PC-3 (cell line): Measurements from ENCODE around the gene RBM7. TPM values are rescaled to one million over a fixed set of nuclear protein-coding genes. Genes with fewer than 3 reads are reported as not detected.

ENCODE experiments used
- ATAC-seq: fragments of 200-7000 bp; cut with Tn5 transposase; 2 replicates; pipeline ENCODE4 v1.9.1; 2020; ENCODE audit warnings: mild to moderate bottlenecking, moderate library complexity
- BruUV-seq: library from RNA; stranded (reverse); fragments of 400-500 nt; replicated peaks from 2 replicates; lab custom pipeline; 2021; lab: Mats Ljungman, UMichigan
- CTCF ChIA-PET: fragments of 300-600 bp; sonication (Branson Sonifier 250); formaldehyde crosslinking; loops from one replicate; lab custom pipeline; 2022; ENCODE audit warnings: antibody characterized with exemption; lab: Charles Lee
- POLR2A ChIA-PET: fragments of 300-600 bp; sonication (Branson Sonifier 250); formaldehyde crosslinking; loops from one replicate; lab custom pipeline; 2022; ENCODE audit warnings: antibody characterized with exemption; ENCODE audit not compliant: unreplicated experiment; lab: Charles Lee
- DNase-seq: peaks from one replicate; pipeline ENCODE4 v3.0.0-alpha.2; 2015
- H2AFZ ChIP-seq: fragments of 300-600 bp; sonication (generic); 2 replicates; pipeline ENCODE4 v1.6.0; 2016; ENCODE audit warnings: antibody characterized with exemption, low read length
- H3F3A ChIP-seq: fragments of 300-600 bp; sonication (generic); one replicate; pipeline ENCODE4 v1.6.0; 2017; ENCODE audit warnings: antibody characterized with exemption, low read length, control low read depth, mild to moderate bottlenecking; ENCODE audit not compliant: unreplicated experiment
- H3K27ac ChIP-seq: fragments of 300-600 bp; sonication (generic); 2 replicates; pipeline ENCODE4 v1.5.1; 2016; ENCODE audit warnings: mild to moderate bottlenecking, low read length
- H3K27me3 ChIP-seq: fragments of 300-600 bp; sonication (generic); 2 replicates; pipeline ENCODE4 v1.6.1; 2016; ENCODE audit warnings: low read length, mixed read lengths
- H3K36me3 ChIP-seq: fragments of 300-600 bp; sonication (generic); 2 replicates; pipeline ENCODE4 v1.6.1; 2016; ENCODE audit warnings: low read depth, mixed run types, low read length, mixed read lengths
- H3K4me1 ChIP-seq: fragments of 300-600 bp; sonication (generic); 2 replicates; pipeline ENCODE4 v1.5.1; 2016; ENCODE audit warnings: low read length; ENCODE audit not compliant: insufficient read depth
- H3K4me2 ChIP-seq: fragments of 300-600 bp; sonication (generic); 2 replicates; pipeline ENCODE4 v1.6.0; 2016; ENCODE audit warnings: low read length
- H3K4me3 ChIP-seq: fragments of 300-600 bp; sonication (generic); 2 replicates; pipeline ENCODE4 v1.5.1; 2016; ENCODE audit warnings: mild to moderate bottlenecking, low read length, mixed read lengths
- H3K79me2 ChIP-seq: fragments of 300-600 bp; sonication (generic); 2 replicates; pipeline ENCODE4 v1.6.1; 2017; ENCODE audit warnings: low read length, mixed read lengths
- H3K9ac ChIP-seq: fragments of 300-600 bp; sonication (generic); 2 replicates; pipeline ENCODE4 v1.6.0; 2016; ENCODE audit warnings: mild to moderate bottlenecking, low read length
- H3K9me2 ChIP-seq: fragments of 300-600 bp; sonication (generic); replicated peaks from 2 replicates; pipeline ENCODE4 v1.6.1; 2016; ENCODE audit warnings: mixed run types, low read length, mixed read lengths
- H3K9me3 ChIP-seq: fragments of 300-600 bp; sonication (generic); 2 replicates; pipeline ENCODE4 v1.6.1; 2016; ENCODE audit warnings: low read length, mixed read lengths
- H4K20me1 ChIP-seq: fragments of 300-600 bp; sonication (generic); 2 replicates; pipeline ENCODE4 v1.6.1; 2016; ENCODE audit warnings: low read length, mixed read lengths
- CTCF ChIP-seq: fragments of 300-600 bp; sonication (generic); conservative IDR thresholded peaks from 2 replicates; pipeline ENCODE4 v1.5.1; 2017; ENCODE audit warnings: antibody characterized with exemption, low read depth, mild to moderate bottlenecking, low read length
- EZH2 ChIP-seq: fragments of 300-600 bp; sonication (generic); IDR thresholded peaks from one replicate; pipeline ENCODE4 v1.6.1; 2017; ENCODE audit warnings: antibody characterized with exemption, mild to moderate bottlenecking, low read length; ENCODE audit not compliant: unreplicated experiment
- EZH2phosphoT487 ChIP-seq: fragments of 300-600 bp; sonication (generic); IDR thresholded peaks from 2 replicates; pipeline ENCODE4 v1.6.1; 2018; ENCODE audit warnings: mild to moderate bottlenecking, antibody characterized with exemption, low read length, borderline replicate concordance
- intact Hi-C: fragments of 100-400 bp; cut with micrococcal nuclease; formaldehyde crosslinking; loops from 2 replicates; pipeline ENCODE4 v1.9.0; 2023
- total RNA-seq: library from RNA; depleted of rRNA; stranded (reverse); fragments of >200 nt; gene quantifications from 2 replicates; pipeline ENCODE4 v1.2.3, GENCODE V29; 2014

RBM7 gene
- total RNA-seq, 1 experiment from 2014 or later = 30.1 TPM

GRCh38 chr11:114399490-114400215 lies 813 bp upstream of the RBM7 start:
- Histone ChIP-seq H3F3A (no peaks in the 10 kb centered on the region), H3K36me3 (peaks cover 14% of the 10 kb centered on the region; the same call in 1 of the 2 replicates), H3K27me3 (no peaks in the 10 kb centered on the region), H3K79me2 (peaks cover 62% of the 10 kb centered on the region), H3K27ac (peak overlapping the region; percentile 92), H3K9ac (peak overlapping the region; percentile 98), H3K4me1 (peaks cover 40% of the 10 kb centered on the region), H3K9me2 (no peaks in the 10 kb centered on the region), H4K20me1 (0 out of 2 replicates have a peak, but pooled peaks cover 7% of the 10 kb centered on the region), H2AFZ (peak overlapping the region; percentile 78), H3K4me2 (peak overlapping the region; percentile 80), H3K4me3 (peak overlapping the region; percentile 94), H3K9me3 (no peaks in the 10 kb centered on the region)
- TF ChIP-seq EZH2 = no peak
- no peak for TF ChIP-seq CTCF
- no peak for TF ChIP-seq EZH2phosphoT487
- intact Hi-C loops = loop anchor here (1.0 to 5.0 kb wide), 5 partner anchors 40 to 163 kb away; partner anchors contain the start of gene REXO2
- peak; percentile 37 for DNase-seq
- ATAC-seq = peak; percentile 38
- TSS peak; percentile 79 for BruUV-seq
- POLR2A ChIA-PET = interaction anchor here (0.5 kb wide), 1 partner anchor 12 kb away, joined by 4 read pairs; no protein-coding TSS in a partner anchor
- CTCF ChIA-PET = no interaction called here

GRCh38 chr11:114400915-114401223 lies 403 bp downstream of the RBM7 start:
- TF ChIP-seq EZH2 = no peak
- no peak for ATAC-seq
- TSS peak; percentile 64 for BruUV-seq
- CTCF ChIA-PET = no interaction called here
- H3F3A ChIP-seq = no peaks in the 10 kb centered on the region
- peak overlapping the region; percentile 94 for H3K4me3 ChIP-seq
- intact Hi-C loops = loop anchor here (1.0 to 5.0 kb wide), 3 partner anchors 38 to 161 kb away; partner anchors contain the start of gene REXO2
- no peaks in the 10 kb centered on the region for H3K9me2 ChIP-seq
- H3K9me3 ChIP-seq = no peaks in the 10 kb centered on the region
- peaks cover 74% of the 10 kb centered on the region for H3K79me2 ChIP-seq
- H3K9ac ChIP-seq = peak overlapping the region; percentile 98
- H3K4me2 ChIP-seq = peak overlapping the region; percentile 80
- 0 out of 2 replicates have a peak, but pooled peaks cover 12% of the 10 kb centered on the region for H4K20me1 ChIP-seq
- POLR2A ChIA-PET = no interaction called here
- peaks cover 37% of the 10 kb centered on the region for H3K4me1 ChIP-seq
- H2AFZ ChIP-seq = peak overlapping the region; percentile 78
- DNase-seq = no peak
- peaks cover 26% of the 10 kb centered on the region for H3K36me3 ChIP-seq
- peak overlapping the region; percentile 92 for H3K27ac ChIP-seq
- H3K27me3 ChIP-seq = no peaks in the 10 kb centered on the region

GRCh38 chr11:114401311-114401710 lies 845 bp downstream of the RBM7 start:
- Histone ChIP-seq H3K9me3 (no peaks in the 10 kb centered on the region), H3K27ac (peak overlapping the region; percentile 92; the same call in 1 of the 2 replicates), H3K79me2 (peaks cover 79% of the 10 kb centered on the region), H3K4me1 (peaks cover 32% of the 10 kb centered on the region), H3K27me3 (no peaks in the 10 kb centered on the region), H4K20me1 (0 out of 2 replicates have a peak, but pooled peaks cover 12% of the 10 kb centered on the region), H3K36me3 (peaks cover 31% of the 10 kb centered on the region), H3K4me2 (peak overlapping the region; percentile 80), H2AFZ (no peak overlapping the region), H3K9ac (peak overlapping the region; percentile 98), H3K9me2 (no peaks in the 10 kb centered on the region), H3F3A (no peaks in the 10 kb centered on the region), H3K4me3 (peak overlapping the region; percentile 94)
- TF ChIP-seq EZH2 = no peak
- no peak for TF ChIP-seq CTCF
- ChIA-PET CTCF (no interaction called here), POLR2A (no interaction called here)
- no TSS peak for BruUV-seq
- DNase-seq (no peak), ATAC-seq (no peak)
- intact Hi-C loops = loop anchor here (5.0 kb wide), 1 partner anchor 161 kb away; no protein-coding TSS in a partner anchor
